ENCODE results near the gene GRID1.

- TF ChIP-seq GLIS1 (tag by site-specific recombination; IDR thresholded peaks at IDR 0.05) (no peak), ZNF221 (tag by site-specific recombination; IDR thresholded peaks at IDR 0.05; ENCODE audit: borderline replicate concordance) (no peak), REST (tag by site-specific recombination; IDR thresholded peaks at IDR 0.05) (no peak), SETDB1 (IDR thresholded peaks at IDR 0.05; ENCODE audit: insufficient read length, low read length) (no peak), ZNF777 (tag by site-specific recombination; IDR thresholded peaks at IDR 0.05; ENCODE audit: borderline replicate concordance) (no peak), ZNF140 (tag by site-specific recombination; IDR thresholded peaks at IDR 0.05) (no peak), ZBTB21 (tag by site-specific recombination; IDR thresholded peaks at IDR 0.05) (no peak), CTCF (tag by site-specific recombination; IDR thresholded peaks at IDR 0.05) (no peak)
These were observed 395.1 kb downstream of the GRID1 start for GRCh38 chr10:85971494-85971893.
